Measurements from ENCODE around the gene SLC39A9.
"Not testable (repeated sequence)": the region's sequence is repeated elsewhere in the genome, so short reads cannot be mapped to it uniquely, and the experiment has no call there.

Gene SLC39A9

DNA sequence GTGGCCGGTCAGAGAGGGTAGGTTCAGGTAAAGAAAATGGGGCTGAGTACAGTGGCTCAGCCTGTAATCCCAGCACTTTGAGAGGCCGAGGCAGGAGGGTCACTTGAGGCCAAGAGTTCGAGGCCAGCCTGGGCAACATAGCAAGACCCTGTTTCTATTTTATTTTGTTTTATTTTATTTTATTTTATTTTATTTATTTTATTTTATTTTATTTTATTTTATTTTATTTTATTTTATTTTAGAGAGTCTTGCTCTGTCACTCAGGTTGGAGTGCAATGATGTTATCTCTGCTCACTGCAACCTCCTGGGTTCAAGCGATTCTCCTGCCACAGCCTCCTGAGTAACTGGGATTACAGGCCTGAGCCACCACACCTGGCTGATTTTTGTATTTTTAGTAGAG, 99.4 kb downstream of the SLC39A9 start:
- not testable (repeated sequence) for DNase-seq (ENCODE audit: extremely low read depth in 1 of 2, low read depth in 1 of 2)

GRCh38 chr14:69498286-69498685, 99.8 kb downstream of the SLC39A9 start:
- not testable (repeated sequence) for DNase-seq (ENCODE audit: extremely low read depth in 1 of 2, low read depth in 1 of 2)

DNA sequence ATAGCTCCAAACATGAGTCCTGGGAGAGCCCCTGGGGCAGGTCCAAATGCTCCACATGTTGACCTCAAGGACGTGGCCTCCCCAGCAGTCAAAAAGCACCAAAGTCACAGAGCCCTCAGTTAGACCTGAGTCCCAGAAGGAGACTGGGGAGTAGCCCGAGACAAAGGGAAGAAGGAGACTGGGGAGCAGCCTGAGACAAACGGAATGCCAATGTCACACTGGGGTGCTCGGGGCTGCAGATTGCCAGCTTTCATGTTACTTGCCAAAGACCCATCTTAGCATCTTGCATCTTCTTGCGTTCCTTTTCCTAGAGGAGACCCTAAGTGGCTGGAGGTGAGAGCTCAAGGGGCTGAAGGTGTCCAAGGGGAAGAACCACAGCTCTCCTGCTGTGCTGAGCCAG, 100.9 kb downstream of the SLC39A9 start:
- DNase-seq (ENCODE audit: extremely low read depth in 1 of 2, low read depth in 1 of 2), result no peak

DNA sequence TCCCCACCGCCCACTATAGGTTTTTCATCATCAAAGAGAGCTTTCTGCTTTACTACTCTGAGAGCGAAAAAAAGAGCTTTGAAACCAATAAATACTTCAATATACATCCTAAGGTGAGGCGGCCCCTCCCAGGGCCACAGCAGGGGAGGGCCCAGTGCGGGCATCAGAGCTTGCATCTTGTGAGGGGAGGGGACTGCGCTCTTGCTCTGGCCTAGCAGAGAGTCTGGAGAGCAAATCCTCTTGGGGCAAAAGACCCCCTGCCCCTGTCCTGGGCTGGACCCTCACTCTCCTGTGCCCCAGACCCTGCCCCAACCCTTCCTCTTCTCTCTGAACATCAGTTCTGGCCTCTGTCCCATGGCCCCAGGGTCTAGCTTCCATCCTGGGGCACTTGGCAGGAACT, 101.6 kb downstream of the SLC39A9 start:
- DNase-seq (ENCODE audit: extremely low read depth in 1 of 2, low read depth in 1 of 2), result no peak

GRCh38 chr14:69500736-69501135, 102.2 kb downstream of the SLC39A9 start:
- DNase-seq (ENCODE audit: extremely low read depth in 1 of 2, low read depth in 1 of 2), result no peak

GRCh38 chr14:69501423-69501838, 102.9 kb downstream of the SLC39A9 start:
- no peak for DNase-seq (ENCODE audit: extremely low read depth in 1 of 2, low read depth in 1 of 2)

- no peak for DNase-seq (ENCODE audit: extremely low read depth in 1 of 2, low read depth in 1 of 2)
These were observed 106.3 kb downstream of the SLC39A9 start for GRCh38 chr14:69504775-69505174.

DNA sequence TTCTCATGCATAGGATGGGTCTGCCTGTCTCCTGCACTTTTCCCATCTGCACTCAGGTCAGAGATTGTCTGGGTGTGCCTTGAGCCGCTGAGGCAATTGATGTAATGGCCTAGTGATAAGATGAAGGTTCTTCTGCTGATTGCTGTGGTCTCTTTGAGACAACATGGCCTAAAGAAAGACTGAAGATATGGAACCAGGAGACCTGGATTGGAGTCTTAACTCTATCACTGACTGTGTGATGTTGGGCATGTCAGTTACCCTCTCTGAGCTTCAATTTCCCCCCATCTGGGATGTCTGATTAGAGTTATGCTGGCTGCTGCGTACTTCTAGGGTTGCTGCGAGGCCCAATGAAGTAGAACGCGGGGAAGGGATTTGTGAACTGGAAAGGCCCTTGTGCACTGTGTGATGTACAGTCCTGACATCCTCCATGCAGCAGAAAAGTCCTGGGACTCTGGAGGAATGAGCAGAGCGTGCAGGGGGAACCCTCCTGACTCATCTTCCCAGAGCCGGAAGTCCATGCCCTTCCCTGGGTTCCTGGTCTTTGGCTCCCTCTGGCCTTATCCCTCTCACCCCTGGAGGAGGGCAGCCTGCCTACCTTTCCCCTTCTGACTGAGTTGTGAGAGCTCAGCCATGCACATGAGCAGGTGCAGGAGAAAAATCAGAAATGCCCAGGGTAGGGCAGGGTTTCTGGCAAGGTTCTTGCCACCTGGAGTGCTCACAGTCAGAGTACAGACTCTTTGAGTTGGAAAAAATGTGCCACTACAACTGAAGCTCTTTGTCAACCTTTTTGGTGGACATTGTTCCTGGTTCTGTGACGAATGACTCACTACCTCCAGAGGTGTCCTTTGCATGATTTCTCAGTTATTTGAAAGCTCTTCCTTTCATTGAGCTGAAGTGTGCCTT, 107.1 kb downstream of the SLC39A9 start:
- no peak for DNase-seq (ENCODE audit: extremely low read depth in 1 of 2, low read depth in 1 of 2)

GRCh38 chr14:69506241-69506595, 107.7 kb downstream of the SLC39A9 start:
- DNase-seq (ENCODE audit: extremely low read depth in 1 of 2, low read depth in 1 of 2), result no peak
